T-helper 22 cell (primary cell): ENCODE data around the gene PEAK3.

ENCODE experiments used
- DNase-seq: peaks from one replicate; pipeline ENCODE4 v3.0.0-alpha.2; 2020; ENCODE audit warnings: low read depth

PEAK3 gene

GRCh38 chr19:2236314-2237050 lies 45.5 kb downstream of the PEAK3 start, which contains the start of the genes PLEKHJ1 and SF3A2:
Gene PLEKHJ1 (minus strand): TSS chr19:2236329. CDS start chr19:2236248, 81 bp downstream.
Gene SF3A2 (plus strand): TSS chr19:2236824. CDS start chr19:2243419, 6,595 bp downstream.
- DNase-seq, result peak; percentile 96

GRCh38 chr19:2236064-2236313 lies 46.0 kb downstream of the PEAK3 start:
- no peak for DNase-seq

- DNase-seq, result no peak
Measured at GRCh38 chr19:2235381-2236063, 46.5 kb downstream of the PEAK3 start.

GRCh38 chr19:2234996-2235380 lies 47.0 kb downstream of the PEAK3 start:
- no peak for DNase-seq

- DNase-seq, result no peak
Measured at GRCh38 chr19:2233601-2234280, 48.2 kb downstream of the PEAK3 start.

GRCh38 chr19:2232286-2233151 lies 49.5 kb downstream of the PEAK3 start:
- no peak for DNase-seq

- DNase-seq, result no peak
Measured at GRCh38 chr19:2231621-2232221, 50.3 kb downstream of the PEAK3 start.

GRCh38 chr19:2230807-2231533 lies 51.0 kb downstream of the PEAK3 start:
- no peak for DNase-seq

GRCh38 chr19:2230033-2230531 lies 51.9 kb downstream of the PEAK3 start:
- DNase-seq, result no peak

- no peak for DNase-seq
Measured at GRCh38 chr19:2229103-2230032, 52.6 kb downstream of the PEAK3 start.

GRCh38 chr19:2228157-2229030 lies 53.6 kb downstream of the PEAK3 start:
- no peak for DNase-seq

GRCh38 chr19:2227415-2228156 lies 54.4 kb downstream of the PEAK3 start:
- DNase-seq, result no peak

GRCh38 chr19:2226840-2227360 lies 55.1 kb downstream of the PEAK3 start:
- no peak for DNase-seq

- no peak for DNase-seq
Measured at GRCh38 chr19:2226051-2226839, 55.7 kb downstream of the PEAK3 start.

GRCh38 chr19:2225415-2226050 lies 56.4 kb downstream of the PEAK3 start:
- DNase-seq, result no peak

- DNase-seq, result no peak
Measured at GRCh38 chr19:2224754-2225349, 57.1 kb downstream of the PEAK3 start.
